ENCODE measurements around the gene BBS7.

DNA sequence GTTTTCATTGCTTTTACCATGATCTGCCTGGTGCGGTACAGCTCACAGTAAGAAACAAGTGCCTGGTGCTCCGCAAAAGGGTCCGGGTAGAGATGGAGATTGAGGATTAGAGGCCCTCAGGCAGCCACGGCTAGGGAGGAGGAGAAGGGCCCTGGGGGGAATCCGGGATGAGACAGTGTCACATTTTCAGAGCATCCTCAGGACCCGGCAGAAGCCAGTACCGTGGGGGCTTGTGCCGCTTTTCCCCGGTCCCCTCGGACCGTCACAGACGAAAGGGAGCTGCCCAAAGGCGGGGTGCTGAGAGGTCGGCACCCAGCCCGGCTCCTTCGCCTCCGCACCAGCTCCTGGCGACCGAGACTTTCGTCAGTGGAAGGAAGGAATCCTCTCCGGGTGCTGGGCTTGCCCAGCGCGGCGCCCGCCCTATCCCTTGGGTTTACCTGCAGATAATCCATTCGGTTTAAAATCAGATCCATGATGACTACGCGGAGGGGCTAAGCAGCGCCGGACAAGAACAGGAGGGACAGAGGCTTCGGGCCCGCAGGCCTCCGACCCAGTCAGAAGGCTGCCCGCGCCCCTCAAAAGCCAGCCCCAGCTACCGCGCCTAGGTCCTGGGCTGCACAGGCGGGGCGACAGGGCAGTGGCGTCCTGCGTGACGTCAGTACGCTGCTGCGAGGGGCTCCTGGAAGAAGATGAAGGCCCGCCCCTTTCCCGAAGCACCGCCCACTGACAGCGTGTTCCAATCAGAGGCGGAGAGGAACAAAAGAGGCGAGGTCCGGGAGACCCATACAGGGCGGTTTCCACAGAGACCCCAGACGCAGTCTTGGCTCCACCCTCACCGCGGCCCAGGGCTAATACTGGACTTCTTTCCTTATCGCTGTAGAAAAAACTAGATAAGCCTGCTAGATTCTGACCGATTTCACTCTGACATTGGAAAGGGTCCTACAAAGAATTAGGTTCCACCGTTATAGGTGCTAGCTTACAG is at the start of gene BBS7:
- TF ChIP-seq GATA2 (IDR thresholded peaks at IDR 0.05; ENCODE audit: low read depth, low read length), result no peak
- no peak for TF ChIP-seq GATA3 (IDR thresholded peaks at IDR 0.05; ENCODE audit: low read depth, low read length)

Measured in SH-SY5Y (cell line).